ENCODE results near the gene SLC7A7.
"Not testable (repeated sequence)": the region's sequence is repeated elsewhere in the genome, so short reads cannot be mapped to it uniquely, and the experiment has no call there.

The SLC7A7 gene

GRCh38 chr14:22820731-22821130 is 5.5 kb upstream of the SLC7A7 start:
- no peak for DNase-seq

GRCh38 chr14:22819151-22819988 is 4.1 kb upstream of the SLC7A7 start:
- DNase-seq = no peak

GRCh38 chr14:22814373-22814772 is 862 bp downstream of the SLC7A7 start:
- no peak for DNase-seq

- DNase-seq = no peak
These were observed 2.1 kb downstream of the SLC7A7 start for GRCh38 chr14:22813145-22813544.

GRCh38 chr14:22812744-22813143 is 2.5 kb downstream of the SLC7A7 start:
- no peak for DNase-seq

- DNase-seq = no peak
These were observed 3.5 kb downstream of the SLC7A7 start for GRCh38 chr14:22811722-22812121.

- no peak for DNase-seq
These were observed 6.6 kb downstream of the SLC7A7 start for GRCh38 chr14:22808388-22809209.

GRCh38 chr14:22807432-22808087 is 7.7 kb downstream of the SLC7A7 start:
- no peak for DNase-seq

- not testable (repeated sequence) for DNase-seq
These were observed 10.0 kb downstream of the SLC7A7 start for GRCh38 chr14:22805235-22805634.

- DNase-seq = no peak
These were observed 11.6 kb downstream of the SLC7A7 start for GRCh38 chr14:22803687-22803974.

- no peak for DNase-seq
These were observed 12.2 kb downstream of the SLC7A7 start for GRCh38 chr14:22802860-22803686.

GRCh38 chr14:22801716-22802115 is 13.5 kb downstream of the SLC7A7 start:
- DNase-seq = no peak

- DNase-seq = no peak
These were observed 14.9 kb downstream of the SLC7A7 start for GRCh38 chr14:22800346-22800745.

- DNase-seq = no peak
These were observed 16.7 kb downstream of the SLC7A7 start for GRCh38 chr14:22798528-22798927.

GRCh38 chr14:22797017-22797917 is 18.0 kb downstream of the SLC7A7 start:
- no peak for DNase-seq

GRCh38 chr14:22796087-22796707 is 19.0 kb downstream of the SLC7A7 start:
- DNase-seq = no peak

- no peak for DNase-seq
These were observed 20.7 kb downstream of the SLC7A7 start for GRCh38 chr14:22794551-22794951.

GRCh38 chr14:22793976-22794375 is 21.3 kb downstream of the SLC7A7 start:
- no peak for DNase-seq

- DNase-seq = not testable (repeated sequence)
These were observed 21.7 kb downstream of the SLC7A7 start for GRCh38 chr14:22793550-22793949.

- no peak for DNase-seq
These were observed 23.1 kb downstream of the SLC7A7 start for GRCh38 chr14:22792158-22792557.

- no peak for DNase-seq
These were observed 23.9 kb downstream of the SLC7A7 start for GRCh38 chr14:22791301-22791700.
